Spinal cord (tissue), 10 donors: ENCODE measurements around the gene ING3. TPM values are rescaled to one million over a fixed set of nuclear protein-coding genes. Genes with fewer than 3 reads are reported as not detected.
"Not testable (repeated sequence)": the region's sequence is repeated elsewhere in the genome, so short reads cannot be mapped to it uniquely, and the experiment has no call there.

Experiments
- DNase-seq, 6 donors: peaks; one replicate each; pipeline versions ENCODE4 v3.0.0 to v3.0.0-alpha.2; 2013 to 2015; ENCODE audit warnings: low spot score in 6 of 6, low read depth in 4 of 6
- H3K27ac ChIP-seq: one replicate; pipeline ENCODE4 v1.5.1; 2013; ENCODE audit warnings: low read depth, low read length, control low read depth
- H3K27me3 ChIP-seq: one replicate; pipeline ENCODE4 v1.6.1; 2013; ENCODE audit warnings: low read length; ENCODE audit not compliant: control insufficient read depth, insufficient read depth
- H3K36me3 ChIP-seq: one replicate; pipeline ENCODE4 v1.6.1; 2013; ENCODE audit warnings: low read length; ENCODE audit not compliant: control insufficient read depth, insufficient read depth
- H3K4me1 ChIP-seq: one replicate; pipeline ENCODE4 v1.6.1; 2013; ENCODE audit warnings: low read length; ENCODE audit not compliant: control insufficient read depth, insufficient read depth
- H3K4me3 ChIP-seq: one replicate; pipeline ENCODE4 v1.5.1; 2013; ENCODE audit warnings: low read depth, low read length, control low read depth
- H3K9me3 ChIP-seq: one replicate; pipeline ENCODE4 v1.6.1; 2013; ENCODE audit warnings: low read length; ENCODE audit not compliant: control insufficient read depth, insufficient read depth
- WGBS: methylation state at CpG from one replicate; pipeline ENCODE4 v1.1.5; 2013; ENCODE audit warnings: missing lambda C conversion rate; ENCODE audit not compliant: insufficient coverage; 5-methylcytosine and 5-hydroxymethylcytosine counted together
- polyA plus RNA-seq, 2 donors: library from polyadenylated mRNA; unstranded; fragments of 120-200 nt; gene quantifications; one replicate each; pipeline ENCODE4 v1.2.1, GENCODE V29; 2013; ENCODE audit not compliant: insufficient read length in 2 of 2
- total RNA-seq, 2 donors: library from RNA; depleted of rRNA in 1 of 2; stranded (reverse); fragments of 120-200 nt in 1 of 2; fragments of >200 nt in 1 of 2; gene quantifications; one replicate each; pipeline versions ENCODE4 v1.2.3 to v1.2.4, GENCODE V29; 2013 to 2014
- donor health status: healthy.

The ING3 gene
- total and polyA plus RNA-seq, 4 donors = 25.8 to 40.3 (median 31.8) TPM

GRCh38 chr7:120966961-120967360 is 16.4 kb downstream of the ING3 start:
- Histone ChIP-seq H3K27me3 (no peaks in the 10 kb centered on the region), H3K4me3 (no peak overlapping the region), H3K36me3 (peaks cover 12% of the 10 kb centered on the region), H3K4me1 (no peaks in the 10 kb centered on the region), H3K9me3 (no peaks in the 10 kb centered on the region), H3K27ac (no peak overlapping the region)
- no peak for DNase-seq

- no peaks in the 10 kb centered on the region for H3K9me3 ChIP-seq
- WGBS = no CpG with 5 or more reads among the region's 1 CpG
- no peak overlapping the region for H3K4me3 ChIP-seq
- H3K4me1 ChIP-seq = no peaks in the 10 kb centered on the region
- DNase-seq = no peak
- H3K36me3 ChIP-seq = peaks cover 9% of the 10 kb centered on the region
- H3K27me3 ChIP-seq = no peaks in the 10 kb centered on the region
- H3K27ac ChIP-seq = no peak overlapping the region
These were observed 23.3 kb downstream of the ING3 start for GRCh38 chr7:120973849-120974248.

GRCh38 chr7:120979765-120980499 is 29.4 kb downstream of the ING3 start:
- Histone ChIP-seq H3K4me3 (no peak overlapping the region), H3K9me3 (no peaks in the 10 kb centered on the region), H3K27ac (no peak overlapping the region), H3K36me3 (peaks cover 5% of the 10 kb centered on the region), H3K4me1 (no peaks in the 10 kb centered on the region), H3K27me3 (no peaks in the 10 kb centered on the region)
- no CpG with 5 or more reads among the region's 1 CpG for whole genome bisulfite sequencing
- DNase-seq = no peak

GRCh38 chr7:120981117-120981516 is 30.5 kb downstream of the ING3 start:
- Histone ChIP-seq H3K27ac (no peak overlapping the region), H3K4me3 (no peak overlapping the region), H3K36me3 (peaks cover 3% of the 10 kb centered on the region), H3K9me3 (no peaks in the 10 kb centered on the region), H3K27me3 (no peaks in the 10 kb centered on the region), H3K4me1 (no peaks in the 10 kb centered on the region)
- no peak for DNase-seq
- no CpG with 5 or more reads among the region's 1 CpG for WGBS

- Histone ChIP-seq H3K27ac (no peak overlapping the region), H3K4me3 (no peak overlapping the region), H3K4me1 (no peaks in the 10 kb centered on the region), H3K36me3 (peaks cover 3% of the 10 kb centered on the region), H3K27me3 (no peaks in the 10 kb centered on the region), H3K9me3 (no peaks in the 10 kb centered on the region)
- no peak for DNase-seq
- 86% methylated on average over 4 of the region's 4 CpGs for WGBS
These were observed 31.5 kb downstream of the ING3 start for GRCh38 chr7:120981888-120982615.

- no CpG with 5 or more reads among the region's 8 CpGs for WGBS
- H3K9me3 ChIP-seq, H3K4me3 ChIP-seq, H3K36me3 ChIP-seq, DNase-seq, H3K27me3 ChIP-seq, H3K4me1 ChIP-seq, H3K27ac ChIP-seq: not testable (repeated sequence)
These were observed 33.0 kb downstream of the ING3 start for GRCh38 chr7:120983592-120983991.

GRCh38 chr7:120984406-120984805 is 33.8 kb downstream of the ING3 start:
- Histone ChIP-seq H3K9me3 (no peaks in the 10 kb centered on the region), H3K36me3 (no peaks in the 10 kb centered on the region), H3K4me3 (no peak overlapping the region), H3K4me1 (peaks cover under 1% of the 10 kb centered on the region), H3K27ac (no peak overlapping the region), H3K27me3 (no peaks in the 10 kb centered on the region)
- DNase-seq = no peak
- no CpG with 5 or more reads among the region's 3 CpGs for WGBS

GRCh38 chr7:120985130-120985758 is 34.7 kb downstream of the ING3 start:
- H3K36me3 ChIP-seq = no peaks in the 10 kb centered on the region
- no peak for DNase-seq
- H3K9me3 ChIP-seq = no peaks in the 10 kb centered on the region
- peaks cover 4% of the 10 kb centered on the region for H3K4me1 ChIP-seq
- H3K4me3 ChIP-seq = no peak overlapping the region
- WGBS = no CpG with 5 or more reads among the region's 2 CpGs
- H3K27me3 ChIP-seq = no peaks in the 10 kb centered on the region
- H3K27ac ChIP-seq = no peak overlapping the region

GRCh38 chr7:120985839-120986238 is 35.3 kb downstream of the ING3 start:
- Histone ChIP-seq H3K27me3 (no peaks in the 10 kb centered on the region), H3K36me3 (no peaks in the 10 kb centered on the region), H3K4me3 (no peak overlapping the region), H3K27ac (no peak overlapping the region), H3K9me3 (no peaks in the 10 kb centered on the region), H3K4me1 (peaks cover 4% of the 10 kb centered on the region)
- WGBS = no CpG with 5 or more reads among the region's 2 CpGs
- no peak for DNase-seq
